GM19240 (cell line): Measurements from ENCODE around the gene CHTF8.

ENCODE experiments used
- DNase-seq: peaks from one replicate; pipeline ENCODE4 v3.0.0; 2011; ENCODE audit warnings: low spot score; ENCODE audit not compliant: insufficient read length

CHTF8 gene

GRCh38 chr16:69085032-69085695, 47.2 kb downstream of the CHTF8 start:
- no peak for DNase-seq

- no peak for DNase-seq
These were observed 48.1 kb downstream of the CHTF8 start for GRCh38 chr16:69084289-69084688.

GRCh38 chr16:69083306-69083941, 49.0 kb downstream of the CHTF8 start:
- DNase-seq: no peak

GRCh38 chr16:69079697-69080096, 52.7 kb downstream of the CHTF8 start:
- no peak for DNase-seq

GRCh38 chr16:69078073-69078472, 54.3 kb downstream of the CHTF8 start:
- no peak for DNase-seq

- DNase-seq: no peak
These were observed 55.1 kb downstream of the CHTF8 start for GRCh38 chr16:69077251-69077650.

GRCh38 chr16:69073181-69073702, 59.1 kb downstream of the CHTF8 start:
- DNase-seq: no peak

GRCh38 chr16:69072640-69072974, 59.8 kb downstream of the CHTF8 start:
- no peak for DNase-seq

- DNase-seq: no peak
These were observed 61.4 kb downstream of the CHTF8 start for GRCh38 chr16:69071036-69071435.

- DNase-seq: no peak
These were observed 62.9 kb downstream of the CHTF8 start for GRCh38 chr16:69069504-69069903.
